ENCODE data around the gene STX11.

DNA sequence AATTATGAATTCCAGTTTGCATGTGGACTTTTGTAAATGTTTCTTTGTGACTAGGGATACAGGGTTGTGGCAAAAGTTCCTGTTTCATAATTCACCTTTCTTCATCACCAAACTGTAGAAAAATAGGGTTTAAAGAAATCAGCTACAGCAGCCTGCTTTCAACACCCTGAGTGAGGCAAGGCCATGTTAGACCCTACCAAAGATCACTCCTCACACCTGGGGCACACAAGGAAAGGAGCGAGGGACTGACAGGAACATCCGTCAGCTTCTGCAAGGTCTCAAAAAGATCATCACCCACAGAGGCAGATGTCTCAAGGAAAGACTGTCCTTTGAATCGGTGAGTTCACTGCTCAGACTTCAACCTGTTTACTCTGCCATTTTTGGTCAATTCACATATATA lies 10.5 kb upstream of the STX11 start:
- TF ChIP-seq, protein P1, sequence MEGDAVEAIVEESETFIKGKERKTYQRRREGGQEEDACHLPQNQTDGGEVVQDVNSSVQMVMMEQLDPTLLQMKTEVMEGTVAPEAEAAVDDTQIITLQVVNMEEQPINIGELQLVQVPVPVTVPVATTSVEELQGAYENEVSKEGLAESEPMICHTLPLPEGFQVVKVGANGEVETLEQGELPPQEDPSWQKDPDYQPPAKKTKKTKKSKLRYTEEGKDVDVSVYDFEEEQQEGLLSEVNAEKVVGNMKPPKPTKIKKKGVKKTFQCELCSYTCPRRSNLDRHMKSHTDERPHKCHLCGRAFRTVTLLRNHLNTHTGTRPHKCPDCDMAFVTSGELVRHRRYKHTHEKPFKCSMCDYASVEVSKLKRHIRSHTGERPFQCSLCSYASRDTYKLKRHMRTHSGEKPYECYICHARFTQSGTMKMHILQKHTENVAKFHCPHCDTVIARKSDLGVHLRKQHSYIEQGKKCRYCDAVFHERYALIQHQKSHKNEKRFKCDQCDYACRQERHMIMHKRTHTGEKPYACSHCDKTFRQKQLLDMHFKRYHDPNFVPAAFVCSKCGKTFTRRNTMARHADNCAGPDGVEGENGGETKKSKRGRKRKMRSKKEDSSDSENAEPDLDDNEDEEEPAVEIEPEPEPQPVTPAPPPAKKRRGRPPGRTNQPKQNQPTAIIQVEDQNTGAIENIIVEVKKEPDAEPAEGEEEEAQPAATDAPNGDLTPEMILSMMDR (IDR thresholded peaks at IDR 0.05; ENCODE audit: insufficient read depth, low read length, poor library complexity, severe bottlenecking), result no peak
- TF ChIP-seq EZH2phosphoT487 (conservative IDR thresholded peaks at IDR 0.05; ENCODE audit: low read length), result no peak

Measured in SU-DHL-6 (cell line).